MM.1S (cell line): ENCODE measurements around the gene MAGI3.
"Not testable (repeated sequence)": the region's sequence is repeated elsewhere in the genome, so short reads cannot be mapped to it uniquely, and the experiment has no call there.

Experiments used
- CTCF ChIP-seq: fragments of 300-600 bp; sonication (generic); IDR thresholded peaks from 2 replicates; pipeline ENCODE4 v1.5.1; 2016; ENCODE audit warnings: antibody characterized with exemption, low read length, mixed read lengths
- EZH2phosphoT487 ChIP-seq: fragments of 300-600 bp; sonication (generic); IDR thresholded peaks from 2 replicates; pipeline ENCODE4 v1.6.1; 2018; ENCODE audit warnings: antibody characterized with exemption, low read length

DNA sequence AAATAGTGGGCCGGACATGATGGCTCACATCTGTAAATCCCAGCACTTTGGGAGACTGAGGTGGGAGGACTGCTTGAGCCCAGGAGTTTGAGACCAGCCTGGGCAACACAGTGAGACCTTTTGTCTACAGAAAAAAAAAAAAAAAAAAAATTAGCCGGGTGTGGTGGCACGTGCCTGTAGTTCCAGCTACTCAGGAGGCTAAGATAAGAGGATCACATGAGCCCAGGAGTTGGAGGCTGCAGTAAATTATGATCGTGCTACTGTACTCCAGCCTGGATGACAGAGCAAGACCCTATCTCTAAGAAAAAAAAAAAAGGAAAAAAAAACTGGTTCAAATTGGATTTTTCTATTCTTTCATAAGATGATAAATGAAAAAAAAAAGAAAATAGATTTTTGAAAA is 15.8 kb downstream of the MAGI3 start:
- TF ChIP-seq CTCF, EZH2phosphoT487: not testable (repeated sequence)
